GM19372 (cell line): ENCODE data around the gene TIE1.

Experiments
- ATAC-seq: cut with Tn5 transposase; IDR thresholded peaks from one replicate; pipeline ENCODE4 v1.9.1; 2021; ENCODE audit warnings: mild to moderate bottlenecking, low read depth, moderate library complexity; ENCODE audit not compliant: unreplicated experiment

Gene TIE1

DNA sequence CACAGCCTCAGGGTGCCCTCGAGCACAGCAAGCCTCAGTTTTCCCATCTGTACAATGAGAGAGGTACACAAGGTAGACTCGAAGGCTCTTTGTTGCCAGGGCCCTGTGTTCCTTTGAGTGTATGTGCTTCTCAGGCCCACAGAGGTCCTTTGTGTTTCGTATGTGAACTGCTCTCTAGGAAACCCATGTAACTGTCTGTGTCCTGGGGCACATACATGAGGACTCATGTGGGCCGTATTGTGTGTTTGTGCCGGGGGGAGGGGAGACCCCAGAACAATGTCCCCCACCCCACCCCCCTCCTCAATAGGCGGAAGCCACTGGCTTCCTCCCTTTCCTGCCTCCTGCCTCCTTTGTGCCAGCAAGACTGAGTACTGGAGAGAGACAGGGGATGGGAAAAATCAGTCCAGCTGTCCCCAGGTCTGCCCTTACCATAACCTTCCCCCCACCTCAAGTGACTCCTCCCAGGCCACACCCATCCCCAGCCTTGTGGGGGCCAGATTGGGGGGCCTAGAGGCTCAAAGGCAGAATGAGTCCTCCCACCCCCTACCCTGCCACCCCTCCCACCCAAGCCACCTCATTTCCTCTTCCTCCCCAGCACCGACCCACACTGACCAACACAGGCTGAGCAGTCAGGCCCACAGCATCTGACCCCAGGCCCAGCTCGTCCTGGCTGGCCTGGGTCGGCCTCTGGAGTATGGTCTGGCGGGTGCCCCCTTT, at the start of gene TIE1:
TIE1 (plus strand) TSS at position 605 of the 717 bp plus-strand sequence; CDS start at position 695, 90 bp downstream.
- no peak for ATAC-seq

- no peak for ATAC-seq
These were observed 49.8 kb upstream of the TIE1 start for GRCh38 chr1:43251024-43251423.

DNA sequence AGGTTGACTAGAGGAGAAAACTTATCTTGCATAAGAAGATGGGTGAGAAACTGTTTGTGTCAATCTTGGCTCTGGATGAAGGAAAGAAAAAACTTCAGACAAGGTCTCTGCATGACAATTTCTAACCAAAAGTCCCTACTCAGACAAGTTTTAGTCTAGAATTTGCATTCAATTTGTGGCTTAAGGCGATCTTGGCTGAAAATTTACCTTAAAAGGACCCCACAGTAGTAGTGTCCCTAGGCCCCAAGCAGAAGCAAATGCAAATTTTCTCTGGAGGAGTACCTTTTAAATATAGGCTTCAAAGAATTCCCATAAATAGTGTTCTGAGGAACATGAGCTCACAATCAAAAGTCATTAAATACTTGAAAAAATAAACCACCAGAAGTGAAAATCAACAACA, 48.6 kb upstream of the TIE1 start:
- no peak for ATAC-seq

DNA sequence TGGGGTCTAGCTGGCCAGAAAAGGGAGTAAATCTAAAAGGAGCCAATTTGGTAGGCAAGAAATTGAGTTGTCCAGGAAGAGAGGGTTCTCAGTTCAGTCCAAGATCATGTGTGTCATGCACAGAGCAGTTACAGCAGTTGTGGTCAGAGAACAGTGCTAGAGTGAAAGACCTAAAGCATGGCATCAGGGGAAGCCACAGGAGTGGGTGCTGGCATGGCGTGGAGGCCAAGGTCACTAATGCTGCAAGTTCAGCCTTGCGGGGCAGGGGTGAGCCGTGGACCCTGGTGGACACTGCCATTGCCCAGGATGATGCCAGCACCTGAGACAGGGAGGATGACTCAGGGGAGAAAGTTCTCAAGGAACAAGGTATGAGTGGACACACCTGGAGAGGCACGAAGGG, 47.6 kb upstream of the TIE1 start:
- no peak for ATAC-seq

DNA sequence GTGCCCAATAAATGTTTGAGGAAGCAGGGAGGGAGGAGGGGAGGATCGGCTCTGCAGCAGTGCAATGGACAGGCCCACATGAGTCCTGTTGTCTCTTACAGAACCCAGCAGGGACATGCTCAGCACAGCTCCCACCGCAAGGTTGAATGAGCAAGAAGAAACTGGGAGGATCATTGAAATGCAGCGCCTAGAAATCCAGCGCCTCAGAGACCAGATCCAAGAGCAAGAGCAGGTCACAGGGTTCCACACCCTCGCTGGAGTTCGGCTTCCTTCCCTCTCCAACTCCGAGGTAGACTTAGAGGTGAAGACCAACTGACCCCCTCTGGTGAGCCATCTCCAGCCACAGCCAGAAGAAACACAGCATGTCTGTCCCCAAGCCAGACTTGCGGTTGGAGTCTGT, 46.9 kb upstream of the TIE1 start:
- no peak for ATAC-seq

GRCh38 chr1:43255438-43256210, 45.2 kb upstream of the TIE1 start:
- no peak for ATAC-seq

DNA sequence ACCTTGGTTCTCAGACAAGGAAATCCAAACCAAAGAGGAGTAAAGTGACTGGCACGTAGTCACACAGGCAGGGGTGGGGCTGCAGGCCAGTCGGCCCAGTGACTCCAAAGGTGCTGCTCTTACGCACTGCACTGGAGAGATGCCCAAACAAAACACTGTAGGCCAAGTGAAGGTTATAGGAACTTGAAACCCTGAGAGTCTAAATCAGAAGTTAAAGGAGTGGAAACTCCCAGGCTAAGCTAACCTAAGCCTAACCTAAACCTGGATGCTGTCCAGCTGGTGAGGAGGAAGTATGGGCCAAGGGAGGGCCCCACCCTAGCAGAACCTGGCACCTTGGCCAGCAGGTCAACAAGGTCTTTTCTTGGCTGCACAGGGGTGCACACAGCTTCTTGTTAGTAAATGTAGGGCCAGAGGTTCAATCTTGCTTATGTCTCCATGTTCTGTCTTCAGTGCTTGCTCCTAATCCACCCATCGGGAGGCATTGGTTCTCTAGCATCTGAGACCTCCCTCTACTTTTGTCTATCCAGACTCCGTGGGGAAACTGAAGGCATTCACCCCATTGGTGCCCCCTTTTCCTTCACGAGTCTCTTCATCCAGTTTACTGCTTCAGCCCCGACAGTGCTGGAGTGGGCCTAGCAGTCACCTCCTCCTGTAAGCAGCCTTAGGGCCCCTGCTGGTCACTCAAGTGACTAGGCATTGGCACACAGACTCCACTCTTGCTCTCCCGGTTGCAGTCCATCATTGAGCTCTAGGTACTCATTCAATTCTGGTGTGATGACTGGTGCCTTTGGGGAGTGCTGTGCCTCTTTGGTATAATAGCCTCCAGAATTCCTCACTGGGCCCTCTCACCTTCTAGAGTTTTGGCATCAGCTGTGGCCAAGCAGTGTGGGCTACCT, 43.9 kb upstream of the TIE1 start:
- no peak for ATAC-seq

- ATAC-seq = no peak
These were observed 42.4 kb upstream of the TIE1 start for GRCh38 chr1:43258370-43258769.

DNA sequence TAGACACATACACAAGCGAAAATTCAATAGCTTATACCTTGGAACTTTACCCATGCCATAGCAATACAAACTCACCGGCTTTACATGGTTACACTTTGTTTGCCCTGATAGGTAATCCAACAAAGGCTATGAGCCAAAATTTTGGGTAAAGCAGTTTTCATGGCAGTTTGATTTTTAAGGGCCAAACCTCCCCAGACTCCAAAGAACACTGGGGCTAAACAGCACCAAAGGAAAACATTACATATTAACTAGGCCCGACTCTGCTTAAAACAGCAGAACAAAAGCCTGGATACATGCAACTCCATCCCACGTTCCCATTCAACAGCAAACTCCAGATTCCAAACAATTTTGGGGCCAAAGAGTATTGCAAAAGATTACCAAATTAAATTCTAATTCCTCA, 35.4 kb upstream of the TIE1 start:
- no peak for ATAC-seq

GRCh38 chr1:43266881-43267280, 33.9 kb upstream of the TIE1 start:
- no peak for ATAC-seq

- ATAC-seq = no peak
These were observed 33.4 kb upstream of the TIE1 start for GRCh38 chr1:43267291-43267805.

DNA sequence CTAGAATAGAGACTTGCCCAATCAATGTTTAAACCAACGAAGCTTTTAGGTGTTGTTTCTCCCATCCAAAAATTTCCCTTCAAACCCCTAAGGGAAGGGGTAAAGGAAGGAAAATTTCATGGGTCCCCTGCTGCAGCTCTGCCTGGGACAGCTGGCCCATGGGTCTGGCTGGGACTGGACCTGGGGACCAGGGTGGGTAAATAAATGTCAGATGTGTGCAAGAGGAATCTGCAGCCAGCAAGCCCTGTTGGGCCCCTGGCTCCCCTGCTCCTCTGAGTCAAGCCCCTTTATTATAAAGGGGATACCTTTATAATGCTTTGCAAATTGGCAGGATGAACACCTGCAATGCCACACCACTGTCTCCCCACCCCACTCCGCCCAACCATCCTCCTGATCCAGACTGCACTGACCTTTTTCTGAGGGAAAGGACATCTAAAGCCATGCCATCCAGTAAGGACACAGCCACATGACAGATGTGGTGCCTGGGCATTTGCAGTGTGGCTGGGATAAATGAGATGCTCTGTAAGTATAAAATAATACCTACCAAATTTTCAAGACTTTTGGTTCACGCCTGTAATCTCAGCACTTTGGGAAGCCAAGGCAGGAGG, 32.9 kb upstream of the TIE1 start:
- no peak for ATAC-seq

DNA sequence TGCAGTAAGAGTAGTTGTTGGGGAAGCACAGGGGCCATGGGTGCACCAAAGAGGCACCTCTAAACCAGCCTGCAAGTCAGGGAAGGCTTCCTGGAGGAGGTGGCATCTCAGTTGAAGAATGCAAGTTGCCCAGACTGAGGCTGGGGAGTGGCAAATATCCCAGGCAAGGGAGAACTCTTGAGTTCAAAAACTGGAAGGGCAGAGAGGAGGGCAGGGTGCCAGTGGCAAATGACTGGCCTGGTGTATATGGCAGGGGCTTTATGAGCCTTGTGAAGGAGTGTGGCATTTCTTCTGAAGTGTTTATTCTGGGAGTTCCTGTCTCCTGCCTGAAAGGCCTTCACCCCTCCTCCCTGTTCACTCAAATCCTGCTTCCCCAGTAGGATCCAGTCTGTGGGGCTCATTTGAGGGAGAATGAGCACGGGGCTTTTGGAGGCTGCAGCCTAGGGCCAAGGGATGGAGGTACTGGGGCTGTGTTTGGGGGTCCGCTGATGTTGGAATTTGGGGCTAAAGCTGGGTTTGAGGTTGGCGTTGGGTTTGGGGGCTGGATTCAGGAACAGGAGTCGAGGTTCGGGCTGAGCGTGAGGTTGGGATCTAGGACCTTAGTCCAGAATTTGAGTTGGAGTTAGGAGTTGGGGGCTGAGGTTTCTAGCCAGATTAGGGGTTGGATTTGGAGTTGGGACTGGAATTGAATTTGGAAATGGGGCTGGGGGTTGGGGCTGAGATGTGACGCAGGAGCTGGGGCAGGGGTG, 31.0 kb upstream of the TIE1 start, which contains the start of gene TMEM125:
TMEM125 (plus strand) TSS at position 357 of the 749 bp plus-strand sequence. CDS start 2,740 bp downstream, outside the sequence.
- ATAC-seq = no peak

DNA sequence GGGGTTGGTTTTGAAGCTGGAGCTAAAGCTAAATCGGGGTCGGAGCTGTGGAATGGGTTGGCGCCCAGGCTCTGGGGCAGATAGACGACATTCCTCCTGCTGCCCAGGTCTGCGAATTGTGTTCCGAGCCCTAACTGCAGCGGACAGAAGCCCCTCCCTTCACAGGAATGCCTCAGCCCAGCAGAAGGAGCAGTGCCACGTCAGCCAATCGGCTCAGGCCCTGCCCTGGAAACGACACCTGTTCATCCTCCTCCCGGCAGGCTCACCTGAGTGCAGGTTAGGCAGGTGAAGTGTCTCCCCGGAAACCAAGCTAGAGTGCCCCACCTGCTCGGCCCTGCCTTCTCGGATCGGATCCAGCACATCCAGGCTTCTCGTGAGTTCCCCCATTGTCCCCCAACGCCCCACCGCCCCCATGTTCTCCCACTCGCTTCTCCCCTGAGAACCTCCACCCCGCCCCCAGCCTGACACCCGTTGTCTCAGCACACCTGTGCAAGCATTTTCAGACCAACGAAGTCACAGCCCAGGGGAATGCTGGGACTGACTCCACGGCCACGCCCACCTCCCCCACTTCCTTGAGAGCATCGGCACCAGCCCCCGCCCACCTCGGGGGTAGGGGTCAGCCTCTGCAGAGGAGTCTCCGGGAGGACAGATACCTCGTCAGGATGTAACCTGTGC, 30.2 kb upstream of the TIE1 start:
- no peak for ATAC-seq

GRCh38 chr1:43271186-43272118, 29.3 kb upstream of the TIE1 start:
- ATAC-seq = no peak

- no peak for ATAC-seq
These were observed 28.6 kb upstream of the TIE1 start for GRCh38 chr1:43272161-43272560.

DNA sequence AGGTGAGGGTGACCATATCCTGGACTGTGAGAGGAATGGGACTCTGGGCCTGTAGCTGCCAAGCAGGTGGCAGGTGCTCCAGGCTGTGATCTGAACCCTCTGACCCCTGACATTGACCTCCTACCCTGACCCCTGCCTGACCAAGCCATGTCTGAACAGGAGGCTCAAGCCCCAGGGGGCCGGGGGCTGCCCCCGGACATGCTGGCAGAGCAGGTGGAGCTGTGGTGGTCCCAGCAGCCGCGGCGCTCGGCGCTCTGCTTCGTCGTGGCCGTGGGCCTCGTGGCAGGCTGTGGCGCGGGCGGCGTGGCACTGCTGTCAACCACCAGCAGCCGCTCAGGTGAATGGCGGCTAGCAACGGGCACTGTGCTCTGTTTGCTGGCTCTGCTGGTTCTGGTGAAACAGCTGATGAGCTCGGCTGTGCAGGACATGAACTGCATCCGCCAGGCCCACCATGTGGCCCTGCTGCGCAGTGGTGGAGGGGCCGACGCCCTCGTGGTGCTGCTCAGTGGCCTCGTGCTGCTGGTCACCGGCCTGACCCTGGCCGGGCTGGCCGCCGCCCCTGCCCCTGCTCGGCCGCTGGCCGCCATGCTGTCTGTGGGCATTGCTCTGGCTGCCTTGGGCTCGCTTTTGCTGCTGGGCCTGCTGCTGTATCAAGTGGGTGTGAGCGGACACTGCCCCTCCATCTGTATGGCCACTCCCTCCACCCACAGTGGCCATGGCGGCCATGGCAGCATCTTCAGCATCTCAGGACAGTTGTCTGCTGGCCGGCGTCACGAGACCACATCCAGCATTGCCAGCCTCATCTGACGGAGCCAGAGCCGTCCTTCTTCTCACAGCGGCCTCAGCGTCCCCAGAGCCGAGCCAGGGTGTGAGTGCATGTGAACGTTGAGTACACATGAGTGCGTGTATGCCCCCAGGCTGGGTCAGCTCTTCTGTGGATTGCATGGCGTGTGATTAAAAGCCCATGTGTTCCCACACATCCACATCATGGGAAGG, 27.9 kb upstream of the TIE1 start:
- ATAC-seq = no peak
